ENCODE results near the gene SMPD3. TPM values are rescaled to one million over a fixed set of nuclear protein-coding genes. Genes with fewer than 3 reads are reported as not detected.
"Not testable (repeated sequence)": the region's sequence is repeated elsewhere in the genome, so short reads cannot be mapped to it uniquely, and the experiment has no call there.

SMPD3 gene
- 1 to 10 TPM; 4.2 to 9.8 (median 7.5) TPM for polyA plus RNA-seq

DNA sequence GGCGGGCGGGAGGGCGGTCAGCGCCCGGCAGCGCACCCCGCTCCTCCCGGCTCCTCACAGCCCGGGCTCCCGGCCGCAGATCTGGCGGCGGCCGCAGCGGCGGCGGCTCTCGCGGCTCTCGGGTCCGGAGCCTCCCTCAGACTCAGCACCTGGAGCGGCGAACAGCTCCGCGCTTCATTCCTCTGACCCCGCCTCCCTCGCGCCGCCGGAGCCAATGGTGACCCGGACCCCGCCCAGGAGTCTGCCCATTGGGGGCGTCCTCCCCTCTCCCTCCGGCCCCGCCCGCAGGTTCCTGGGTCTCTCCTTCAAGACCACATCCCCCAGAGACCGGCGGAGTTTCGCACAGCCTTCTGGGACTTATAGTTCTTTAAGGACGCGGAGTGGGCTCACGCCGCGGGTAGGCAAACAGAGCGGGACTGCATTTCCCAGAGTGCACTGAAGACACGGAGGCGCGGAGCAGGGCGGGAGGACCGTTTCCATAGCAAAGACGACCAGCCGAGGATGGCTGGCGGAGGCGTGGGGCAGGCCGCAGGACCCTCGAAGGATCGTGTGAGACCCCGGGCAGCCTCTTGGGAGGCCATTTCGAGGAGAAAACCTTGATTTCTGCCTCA lies at the start of gene SMPD3:
TSS of gene SMPD3 (minus strand) at position 149 of the 611 bp plus-strand sequence. CDS start 76,327 bp downstream, outside the sequence.
- Mint-ChIP-seq H3K27ac (peak within 1 kb of the TSS in 2 of 6 donors; percentile 31 to 46), H3K27me3 (ENCODE audit: low read depth in 3 of 3) (peaks cover 12 to 23% (median 14%) of the 10 kb centered on the region in 3 donors)

DNA sequence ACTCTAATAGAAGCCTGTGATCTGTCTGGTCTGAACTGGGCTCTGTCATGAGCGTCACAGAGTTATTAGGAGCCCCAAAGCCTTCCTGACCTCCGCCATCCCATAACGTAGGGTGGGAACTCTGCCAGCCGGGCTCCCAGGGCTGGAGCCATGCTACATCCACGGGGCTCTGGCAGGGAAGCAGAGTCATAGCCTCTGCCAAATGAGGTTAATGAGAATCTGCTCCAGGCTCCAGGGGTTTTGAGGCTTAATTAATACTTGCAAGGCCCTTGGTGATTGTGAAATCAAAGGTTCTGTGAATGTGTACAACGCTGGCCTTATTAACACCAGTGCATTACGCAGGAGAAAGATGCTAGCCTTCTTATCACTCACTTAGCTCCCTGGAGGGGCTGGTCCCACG lies 48.4 kb upstream of the SMPD3 start:
- Mint-ChIP-seq H3K27me3 (ENCODE audit: low read depth in 3 of 3) (peaks cover 2 to 9% (median 3%) of the 10 kb centered on the region in 3 donors), H3K4me1 (no peaks in the 10 kb centered on the region), H3K36me3 (no peaks in the 10 kb centered on the region), H3K9me3 (no peaks in the 10 kb centered on the region), H3K4me3 (no peak overlapping the region), H3K27ac (no peak overlapping the region)
- no peak for DNase-seq

More for the DNA sequence above, at the start of gene SMPD3:
- peak within 1 kb of the TSS; percentile 68 to 83 (median 79) for H3K4me3 Mint-ChIP-seq
- H3K9me3 Mint-ChIP-seq = no peaks in the 10 kb centered on the region
- H3K36me3 Mint-ChIP-seq = no peaks in the 10 kb centered on the region
- DNase-seq = peak; percentile 90 to 95 (median 95)
- peaks cover 13 to 19% of the 10 kb centered on the region in 2 donors for H3K4me1 Mint-ChIP-seq

DNA sequence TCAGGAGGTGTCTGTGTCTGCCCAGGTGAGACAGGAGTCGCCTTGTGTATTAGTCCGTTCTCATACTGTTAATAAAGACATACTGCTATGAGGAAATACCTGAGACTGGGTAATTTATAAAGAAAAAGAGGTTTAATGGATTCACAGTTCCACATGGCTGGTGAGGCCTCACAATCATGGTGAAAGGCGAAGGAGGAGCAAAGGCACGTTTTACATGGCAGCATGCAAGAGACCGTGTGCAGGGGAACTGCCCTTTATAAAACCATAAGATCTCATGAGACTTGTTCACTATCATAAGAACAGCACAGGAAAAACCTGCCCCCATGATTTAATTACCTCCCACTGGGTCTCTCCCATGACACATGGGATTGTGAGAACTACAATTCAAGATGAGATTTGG lies 46.0 kb upstream of the SMPD3 start:
- H3K36me3 Mint-ChIP-seq; DNase-seq; H3K4me3 Mint-ChIP-seq; H3K4me1 Mint-ChIP-seq; H3K27ac Mint-ChIP-seq; H3K27me3 Mint-ChIP-seq (ENCODE audit: low read depth in 3 of 3); H3K9me3 Mint-ChIP-seq: not testable (repeated sequence)

DNA sequence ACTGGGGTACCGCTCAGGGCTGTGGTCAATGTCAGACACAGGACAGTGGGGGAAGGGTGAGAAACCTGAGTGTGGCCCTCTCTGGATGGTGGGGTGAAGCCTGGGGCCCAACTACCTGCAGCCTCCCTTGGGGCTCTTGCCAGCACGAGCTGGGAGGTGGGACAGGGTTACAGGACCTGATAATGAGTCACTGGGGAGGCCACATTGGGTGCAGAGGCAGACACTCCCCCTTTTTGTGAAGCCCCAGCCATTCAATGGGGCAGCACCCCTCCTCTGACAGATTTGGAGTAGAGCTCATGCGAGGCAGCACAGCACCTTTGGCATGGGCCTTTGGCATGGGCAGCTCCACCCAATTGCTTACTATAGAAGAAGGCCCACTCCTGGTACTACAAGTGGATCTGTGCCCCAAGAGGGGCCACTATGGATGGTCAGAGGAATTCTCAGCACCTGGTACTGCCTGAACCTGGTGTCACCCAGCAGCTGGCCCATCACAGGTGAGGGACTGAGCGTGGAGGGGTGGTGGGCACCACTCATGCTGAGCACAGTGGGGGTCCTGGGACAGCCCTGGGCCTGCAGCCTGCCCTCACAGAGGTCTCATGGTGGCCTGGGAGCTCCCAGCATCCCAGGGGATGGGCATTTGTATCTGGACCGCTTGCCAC lies 45.2 kb upstream of the SMPD3 start:
- H3K4me3 Mint-ChIP-seq = no peak overlapping the region
- no peak for DNase-seq
- H3K36me3 Mint-ChIP-seq = no peaks in the 10 kb centered on the region
- H3K27me3 Mint-ChIP-seq (ENCODE audit: low read depth in 3 of 3) = peaks cover 2 to 9% (median 3%) of the 10 kb centered on the region in 3 donors
- no peak overlapping the region for H3K27ac Mint-ChIP-seq
- no peaks in the 10 kb centered on the region for H3K9me3 Mint-ChIP-seq
- H3K4me1 Mint-ChIP-seq = no peaks in the 10 kb centered on the region

DNA sequence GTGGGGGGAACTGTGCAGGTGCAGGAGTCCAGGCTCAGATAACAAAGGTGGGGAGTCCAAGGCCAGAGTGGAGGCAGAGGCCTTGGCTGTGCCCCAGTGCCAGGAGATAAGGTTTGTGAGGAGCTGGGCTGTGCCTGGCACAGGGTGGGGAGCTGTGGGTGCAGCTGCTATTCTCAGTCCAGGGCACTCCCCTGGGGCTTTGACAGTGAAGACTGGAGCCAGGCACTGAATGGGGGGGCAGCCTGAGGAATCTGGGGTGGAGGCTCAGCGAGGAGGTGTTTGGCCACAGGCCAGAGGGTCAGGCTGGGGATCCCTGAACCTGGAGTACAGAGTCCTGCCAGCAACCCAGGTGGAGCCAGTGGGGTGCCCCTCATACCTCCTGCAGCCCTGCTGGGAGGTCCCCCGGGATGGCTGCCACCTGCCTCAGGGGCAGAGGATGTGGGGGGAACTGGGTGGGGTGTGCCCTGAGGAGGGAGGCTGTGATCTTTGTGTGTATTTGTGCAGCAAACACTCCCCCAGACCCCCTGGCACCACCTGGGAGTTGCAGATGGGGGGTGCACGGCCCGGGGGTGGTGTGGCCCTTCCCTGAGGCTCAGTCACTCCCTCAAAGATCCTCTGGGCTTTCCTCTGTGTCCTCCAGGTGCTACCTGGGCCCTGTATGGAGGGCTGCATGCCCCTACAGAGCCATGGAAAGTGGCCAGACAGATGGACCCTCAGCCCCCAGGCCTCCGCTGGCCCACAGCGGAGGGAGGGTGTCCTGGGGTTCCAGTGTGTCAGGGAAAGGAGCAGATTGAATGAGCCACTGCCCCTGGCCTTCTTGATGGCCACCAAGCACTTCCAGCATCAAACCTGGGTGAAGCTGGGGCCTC lies 44.5 kb upstream of the SMPD3 start:
- Mint-ChIP-seq H3K4me3 (no peak overlapping the region), H3K9me3 (no peaks in the 10 kb centered on the region), H3K27me3 (ENCODE audit: low read depth in 3 of 3) (peaks cover 0 to 9% (median 3%) of the 10 kb centered on the region in 3 donors), H3K27ac (no peak overlapping the region), H3K4me1 (no peaks in the 10 kb centered on the region), H3K36me3 (no peaks in the 10 kb centered on the region)
- DNase-seq = no peak

DNA sequence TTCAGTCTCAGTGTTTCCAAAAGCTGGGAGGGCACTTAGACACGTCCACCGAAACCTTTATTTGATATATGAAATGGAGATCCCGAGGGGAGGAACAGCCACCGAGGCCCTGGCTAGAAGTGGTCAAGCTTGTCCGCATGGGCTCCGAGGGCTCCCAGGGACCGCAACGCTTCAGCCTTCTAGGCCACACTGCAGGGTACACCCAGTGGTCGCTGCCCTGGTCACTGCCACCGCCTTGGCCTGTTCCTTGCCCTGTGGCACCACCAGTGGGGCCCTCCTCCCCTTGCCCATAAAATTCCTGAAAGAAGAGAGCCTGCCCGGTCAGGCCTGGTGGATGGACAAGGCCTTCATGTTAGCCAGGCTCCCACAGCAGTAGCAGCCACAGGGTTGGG lies 43.8 kb upstream of the SMPD3 start:
- Mint-ChIP-seq H3K9me3 (no peaks in the 10 kb centered on the region), H3K4me3 (no peak overlapping the region), H3K4me1 (no peaks in the 10 kb centered on the region), H3K27me3 (ENCODE audit: low read depth in 3 of 3) (peaks cover 0 to 3% (median 3%) of the 10 kb centered on the region in 3 donors), H3K27ac (no peak overlapping the region), H3K36me3 (no peaks in the 10 kb centered on the region)
- DNase-seq = no peak

DNA sequence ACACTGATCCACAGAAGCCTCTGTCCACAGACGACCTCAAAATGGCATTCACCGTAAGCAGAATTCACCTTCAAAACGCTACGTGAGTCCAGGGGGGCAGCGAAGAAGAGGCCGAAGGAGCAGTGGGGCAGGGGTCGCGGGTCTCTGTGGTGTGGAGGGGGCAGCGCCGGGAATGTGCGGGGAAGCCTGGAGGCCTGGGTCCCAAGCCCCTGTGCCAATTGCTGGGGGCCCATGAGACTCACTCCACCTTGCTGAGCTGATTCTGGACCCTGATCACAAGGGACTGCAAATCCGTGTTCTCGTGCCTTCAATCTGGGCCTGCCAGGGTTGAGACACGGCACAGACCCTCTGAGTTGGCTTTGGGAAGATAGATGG lies 43.3 kb upstream of the SMPD3 start:
- Mint-ChIP-seq H3K4me1 (no peaks in the 10 kb centered on the region), H3K9me3 (no peaks in the 10 kb centered on the region), H3K27me3 (ENCODE audit: low read depth in 3 of 3) (peaks cover 0 to 3% (median 3%) of the 10 kb centered on the region in 3 donors), H3K4me3 (no peak overlapping the region), H3K36me3 (no peaks in the 10 kb centered on the region), H3K27ac (no peak overlapping the region)
- DNase-seq = no peak

DNA sequence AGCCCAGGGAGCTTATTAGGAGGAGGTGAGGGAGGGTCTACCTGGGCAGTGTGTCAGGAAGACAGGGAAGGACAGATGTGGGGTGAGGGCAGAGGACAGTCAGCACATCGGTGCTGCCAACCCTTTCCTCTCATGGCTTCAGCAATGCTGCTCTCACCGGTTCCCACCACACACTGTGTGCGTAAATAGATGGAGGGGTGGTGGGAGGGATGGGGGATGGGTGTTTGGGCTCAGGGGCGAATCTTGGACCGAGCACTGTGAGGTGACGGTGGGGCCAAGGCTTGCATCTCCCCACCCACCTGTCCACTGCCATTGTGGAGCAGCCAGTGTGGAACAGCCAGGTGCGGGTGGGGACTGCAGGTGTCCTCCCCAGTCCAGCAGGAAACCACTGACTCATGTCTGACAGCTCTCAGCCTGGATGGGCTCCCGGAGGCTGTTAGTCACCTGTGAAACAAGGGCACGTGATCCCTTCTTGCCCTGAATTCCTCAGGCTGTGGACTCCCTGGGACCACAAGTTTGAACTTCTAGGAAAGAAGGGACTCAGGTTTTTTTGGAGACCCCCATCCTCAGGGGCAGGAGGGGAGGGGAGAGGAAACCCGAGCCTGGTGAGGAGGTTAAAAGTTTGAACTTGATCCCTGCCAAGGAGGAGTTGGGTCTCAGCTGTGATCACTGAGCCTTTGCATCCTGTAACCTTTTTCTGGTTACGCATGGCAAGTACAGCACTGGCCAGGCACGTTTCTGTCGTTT lies 42.7 kb upstream of the SMPD3 start:
- no peak for DNase-seq
- Mint-ChIP-seq H3K4me3 (no peak overlapping the region), H3K9me3 (no peaks in the 10 kb centered on the region), H3K36me3 (no peaks in the 10 kb centered on the region), H3K27me3 (ENCODE audit: low read depth in 3 of 3) (peaks cover 0 to 3% (median 3%) of the 10 kb centered on the region in 3 donors), H3K4me1 (no peaks in the 10 kb centered on the region), H3K27ac (no peak overlapping the region)

DNA sequence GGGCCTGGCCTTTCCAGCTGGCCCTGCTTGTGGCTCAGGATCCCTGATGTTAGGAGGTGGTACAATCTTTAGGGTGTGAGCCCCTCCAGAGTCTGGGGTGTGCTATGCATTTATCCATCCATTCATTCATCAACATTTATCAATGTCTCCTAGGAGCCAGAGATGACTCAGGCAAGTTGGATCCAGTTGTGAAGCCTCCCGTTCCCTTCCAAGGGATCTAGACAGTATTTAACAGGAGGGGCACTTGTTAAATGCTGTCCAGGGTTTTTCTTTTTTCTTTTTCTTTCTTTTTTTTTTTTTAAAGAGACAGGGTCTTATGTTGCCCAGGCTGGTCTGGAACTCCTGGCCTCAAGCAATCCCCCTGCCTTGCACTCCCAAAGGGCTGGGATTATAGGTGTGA lies 42.0 kb upstream of the SMPD3 start:
- Mint-ChIP-seq H3K9me3 (no peaks in the 10 kb centered on the region), H3K4me3 (no peak overlapping the region), H3K27ac (no peak overlapping the region), H3K4me1 (no peaks in the 10 kb centered on the region), H3K27me3 (ENCODE audit: low read depth in 3 of 3) (peaks cover 2 to 3% (median 3%) of the 10 kb centered on the region in 3 donors), H3K36me3 (no peaks in the 10 kb centered on the region)
- DNase-seq = no peak

DNA sequence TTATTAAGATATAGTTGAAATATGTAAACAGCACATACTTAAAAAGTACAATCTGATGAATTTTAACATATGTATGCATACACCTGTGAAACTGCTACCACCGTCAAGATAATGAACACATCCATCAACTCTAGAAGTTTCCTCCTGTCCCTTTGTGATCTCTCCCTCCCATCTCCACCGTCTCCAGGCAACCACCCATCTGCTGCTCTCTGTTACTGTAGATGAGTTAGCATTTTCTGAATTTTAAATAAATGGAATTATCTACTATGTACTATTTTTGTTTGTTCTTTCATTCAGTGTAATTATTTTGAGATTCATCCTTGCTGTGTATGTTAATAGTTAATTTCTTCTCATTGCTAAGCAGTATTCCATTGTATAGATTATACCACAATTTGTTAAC lies 40.2 kb upstream of the SMPD3 start:
- Mint-ChIP-seq H3K27me3 (ENCODE audit: low read depth in 3 of 3) (peaks cover 0 to 3% (median 1%) of the 10 kb centered on the region in 3 donors), H3K9me3 (no peaks in the 10 kb centered on the region), H3K4me3 (no peak overlapping the region), H3K27ac (no peak overlapping the region), H3K36me3 (no peaks in the 10 kb centered on the region), H3K4me1 (no peaks in the 10 kb centered on the region)
- DNase-seq = no peak

DNA sequence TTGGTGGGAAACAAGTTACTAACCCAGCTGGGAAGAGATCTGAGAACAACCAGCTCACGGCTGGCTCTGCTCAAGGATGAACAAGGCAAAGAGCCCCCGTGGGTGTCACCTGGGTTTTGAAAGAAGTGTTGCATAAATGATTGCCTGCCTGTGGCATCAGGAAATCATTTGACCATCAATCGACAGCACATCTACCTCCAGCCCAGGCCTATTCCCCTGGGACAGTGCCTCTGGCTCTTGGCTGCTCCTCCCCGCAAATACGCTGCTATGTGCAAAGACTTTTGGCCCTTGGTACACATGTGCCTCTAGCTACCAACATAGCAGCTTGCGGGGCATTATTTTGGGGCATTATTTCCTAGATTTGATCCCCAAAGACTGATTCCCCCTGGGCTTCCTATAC lies 39.4 kb upstream of the SMPD3 start:
- no peaks in the 10 kb centered on the region for H3K36me3 Mint-ChIP-seq
- H3K27ac Mint-ChIP-seq = no peak overlapping the region
- H3K4me1 Mint-ChIP-seq = no peaks in the 10 kb centered on the region

DNA sequence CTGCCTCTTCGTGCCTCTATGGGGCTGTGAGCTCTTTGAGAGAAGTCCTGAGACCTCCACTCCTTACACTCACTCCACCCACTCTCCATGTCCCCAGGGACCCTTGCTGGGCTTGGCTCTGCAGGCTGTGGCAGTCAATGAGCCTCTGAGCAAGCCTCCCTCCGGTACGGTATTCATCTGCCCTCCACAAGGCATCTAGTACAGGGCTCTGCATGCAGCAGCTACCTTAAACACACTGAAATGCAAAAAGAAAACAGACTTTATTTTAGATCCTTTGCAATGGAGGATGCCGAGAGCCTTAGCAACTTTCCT lies 38.9 kb upstream of the SMPD3 start:
- no peak for DNase-seq
- peak overlapping the region in 1 of 6 donors; percentile 52 for H3K27ac Mint-ChIP-seq
- H3K4me1 Mint-ChIP-seq = no peaks in the 10 kb centered on the region
- H3K36me3 Mint-ChIP-seq = no peaks in the 10 kb centered on the region
- H3K9me3 Mint-ChIP-seq = no peaks in the 10 kb centered on the region
- H3K27me3 Mint-ChIP-seq (ENCODE audit: low read depth in 3 of 3) = peaks cover 1 to 4% (median 4%) of the 10 kb centered on the region in 3 donors
- no peak overlapping the region for H3K4me3 Mint-ChIP-seq

More for the DNA sequence above, 39.4 kb upstream of the SMPD3 start:
- H3K27me3 Mint-ChIP-seq (ENCODE audit: low read depth in 3 of 3) = peaks cover 0 to 3% (median 1%) of the 10 kb centered on the region in 3 donors
- no peaks in the 10 kb centered on the region for H3K9me3 Mint-ChIP-seq
- H3K4me3 Mint-ChIP-seq = no peak overlapping the region
- no peak for DNase-seq

DNA sequence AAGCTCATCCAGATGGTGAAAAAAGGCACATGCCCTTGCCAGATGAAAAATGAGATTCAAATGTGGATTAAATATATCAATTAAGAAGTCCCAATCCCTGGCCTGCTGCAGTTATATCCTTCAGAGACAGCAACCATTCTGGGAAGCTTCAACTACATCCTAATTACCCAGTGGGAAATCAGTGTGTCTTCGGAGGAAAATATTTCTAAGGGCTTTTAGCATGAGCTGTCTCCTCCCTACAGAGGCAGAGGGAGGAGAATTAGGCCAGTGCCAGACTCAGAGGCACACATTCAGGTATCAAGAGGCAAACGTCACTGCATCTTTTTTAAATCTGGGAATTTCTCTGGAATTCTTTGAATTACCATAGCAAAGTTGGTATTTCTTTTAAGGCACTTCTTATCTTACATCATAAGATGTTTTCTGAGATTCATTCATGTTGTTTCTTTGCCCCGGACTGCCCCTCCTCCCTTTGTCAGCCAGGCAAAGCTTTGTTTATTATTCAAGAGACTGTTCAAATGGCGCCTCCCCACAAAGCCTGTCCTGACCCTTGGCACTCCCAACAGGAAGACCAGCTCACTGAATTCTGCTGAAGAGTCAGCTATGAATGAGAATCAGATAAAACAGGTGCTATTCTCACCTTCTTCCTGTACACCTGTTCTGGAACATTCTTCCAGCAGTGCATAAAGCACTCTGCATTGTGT lies 38.3 kb upstream of the SMPD3 start:
- no peaks in the 10 kb centered on the region for H3K9me3 Mint-ChIP-seq
- no peak for DNase-seq
- peaks cover 1 to 5% (median 4%) of the 10 kb centered on the region in 3 donors for H3K27me3 Mint-ChIP-seq (ENCODE audit: low read depth in 3 of 3)
- no peaks in the 10 kb centered on the region for H3K36me3 Mint-ChIP-seq
- no peaks in the 10 kb centered on the region for H3K4me1 Mint-ChIP-seq
- H3K27ac Mint-ChIP-seq = no peak overlapping the region
- no peak overlapping the region for H3K4me3 Mint-ChIP-seq
